Mesendoderm (in vitro differentiated cells): ENCODE measurements around the gene SDK2.

ENCODE experiments used
- DNase-seq: peaks from one replicate; pipeline ENCODE4 v3.0.0; 2013
- H2AK5ac ChIP-seq: 2 replicates; pipeline ENCODE4 v1.6.1; 2013; ENCODE audit warnings: low read length, inconsistent platforms
- H2BK120ac ChIP-seq: 2 replicates; pipeline ENCODE4 v1.6.1; 2013; ENCODE audit warnings: low read depth, mild to moderate bottlenecking, low read length, moderate library complexity, mixed read lengths
- H2BK15ac ChIP-seq: replicated peaks from 2 replicates; pipeline ENCODE4 v1.6.1; 2013; ENCODE audit warnings: low read depth, mild to moderate bottlenecking, moderate library complexity
- H2BK5ac ChIP-seq: 2 replicates; pipeline ENCODE4 v1.6.1; 2013; ENCODE audit warnings: low read length, inconsistent platforms
- H3K18ac ChIP-seq: 2 replicates; pipeline ENCODE4 v1.6.1; 2013; ENCODE audit warnings: mild to moderate bottlenecking, low read length, mixed read lengths
- H3K23ac ChIP-seq: one replicate; pipeline ENCODE4 v1.6.1; 2013; ENCODE audit warnings: low read length
- H3K27ac ChIP-seq: 2 replicates; pipeline ENCODE4 v1.5.1; 2013; ENCODE audit warnings: low read depth, mild to moderate bottlenecking, inconsistent platforms, low read length, moderate library complexity
- H3K27me3 ChIP-seq: 2 replicates; pipeline ENCODE4 v1.6.1; 2013; ENCODE audit warnings: low read length, control low read depth, mild to moderate bottlenecking, inconsistent platforms; ENCODE audit not compliant: insufficient read depth, poor library complexity
- H3K36me3 ChIP-seq: 2 replicates; pipeline ENCODE4 v1.6.1; 2013; ENCODE audit warnings: low read length, inconsistent platforms; ENCODE audit not compliant: control insufficient read depth, insufficient read depth
- H3K4ac ChIP-seq: one replicate; pipeline ENCODE4 v1.6.1; 2013; ENCODE audit warnings: low read depth, mild to moderate bottlenecking, low read length, moderate library complexity
- H3K4me1 ChIP-seq: 2 replicates; pipeline ENCODE4 v1.6.1; 2013; ENCODE audit warnings: low read depth, low read length, inconsistent platforms; ENCODE audit not compliant: control insufficient read depth
- H3K4me2 ChIP-seq: 2 replicates; pipeline ENCODE4 v1.6.1; 2013; ENCODE audit warnings: low read length
- H3K4me3 ChIP-seq: 2 replicates; pipeline ENCODE4 v1.5.1; 2013; ENCODE audit warnings: mild to moderate bottlenecking, low read length
- H3K56ac ChIP-seq: one replicate; pipeline ENCODE4 v1.6.1; 2013; ENCODE audit warnings: low read length
- H3K79me1 ChIP-seq: 2 replicates; pipeline ENCODE4 v1.6.1; 2013; ENCODE audit warnings: low read length, inconsistent platforms
- H3K79me2 ChIP-seq: 2 replicates; pipeline ENCODE4 v1.6.1; 2013; ENCODE audit warnings: mild to moderate bottlenecking, low read length; ENCODE audit not compliant: control insufficient read depth, insufficient read depth
- H3K9ac ChIP-seq: 2 replicates; pipeline ENCODE4 v1.6.1; 2013; ENCODE audit warnings: low read length, inconsistent platforms
- H4K5ac ChIP-seq: one replicate; pipeline ENCODE4 v1.6.1; 2013; ENCODE audit warnings: low read length
- H4K8ac ChIP-seq: one replicate; pipeline ENCODE4 v1.6.1; 2013; ENCODE audit warnings: low read depth, mild to moderate bottlenecking, control low read depth, low read length, moderate library complexity
- WGBS: extraction: QIAGEN DNeasy Blood & Tissue Kit; methylation state at CpG from one replicate; pipeline ENCODE4 v1.1.7; 2013; ENCODE audit warnings: low lambda C conversion rate, missing lambda C conversion rate; ENCODE audit not compliant: insufficient coverage; ENCODE audit errors: extremely low coverage; 5-methylcytosine and 5-hydroxymethylcytosine counted together

The SDK2 gene

DNA sequence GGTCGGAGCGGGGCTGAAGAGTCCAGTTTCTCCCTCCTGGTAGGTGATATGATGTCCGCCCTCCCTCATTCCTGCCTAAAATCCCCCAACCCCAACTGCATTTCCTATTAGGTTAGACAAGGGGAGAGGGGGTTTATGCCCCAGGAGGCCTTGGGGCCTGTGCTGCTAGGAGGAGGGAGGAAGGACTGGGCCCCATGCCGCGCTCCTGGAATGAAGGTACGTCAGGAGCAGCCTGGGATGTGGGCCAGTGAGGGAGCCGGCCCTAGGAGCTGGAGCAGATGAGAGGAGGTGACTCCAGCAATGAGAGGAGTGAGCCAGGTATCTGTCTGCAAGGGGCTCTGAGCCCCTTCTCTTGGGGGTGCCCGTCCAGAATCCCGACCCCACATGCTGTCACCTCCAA lies 285.6 kb downstream of the SDK2 start:
- Histone ChIP-seq H2BK5ac (no peak overlapping the region), H2AK5ac (no peak overlapping the region), H3K4me3 (no peak overlapping the region), H4K8ac (no peak overlapping the region), H3K18ac (no peak overlapping the region), H4K5ac (no peak overlapping the region), H2BK15ac (no peak overlapping the region), H3K79me1 (no peaks in the 10 kb centered on the region), H3K23ac (no peak overlapping the region), H3K4me2 (no peak overlapping the region), H3K36me3 (no peaks in the 10 kb centered on the region), H3K79me2 (no peaks in the 10 kb centered on the region), H2BK120ac (no peak overlapping the region), H3K9ac (no peak overlapping the region), H3K27me3 (no peaks in the 10 kb centered on the region), H3K56ac (peak overlapping the region; percentile 2), H3K4ac (no peak overlapping the region), H3K4me1 (peaks cover 12% of the 10 kb centered on the region), H3K27ac (no peak overlapping the region)
- no peak for DNase-seq
- WGBS, result no CpG with 5 or more reads among the region's 9 CpGs

DNA sequence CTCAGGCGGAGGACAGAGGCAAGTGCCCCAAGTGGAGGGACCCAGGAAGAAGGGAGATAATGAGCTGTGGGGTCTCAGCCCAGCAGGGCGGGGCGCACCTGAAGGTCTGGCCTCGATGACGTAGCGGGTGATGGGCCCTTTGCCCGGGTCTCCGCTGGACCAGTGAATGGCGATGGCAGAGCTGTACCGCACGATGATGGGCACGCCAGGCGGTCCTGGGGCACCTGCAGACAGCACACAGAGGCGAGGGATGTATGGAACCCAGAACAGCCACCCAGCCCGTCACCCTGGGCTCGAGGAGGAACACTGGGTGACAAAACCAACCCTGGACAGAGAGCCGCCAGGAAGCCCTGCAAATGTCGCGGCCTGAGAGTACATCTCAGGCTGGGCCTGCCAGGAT lies 286.3 kb downstream of the SDK2 start:
- no peak overlapping the region for H3K23ac ChIP-seq
- H3K4me2 ChIP-seq, result no peak overlapping the region
- no peaks in the 10 kb centered on the region for H3K79me1 ChIP-seq
- H4K8ac ChIP-seq, result no peak overlapping the region
- no peak overlapping the region for H2BK15ac ChIP-seq
- no peak overlapping the region for H3K9ac ChIP-seq
- no peak overlapping the region for H2BK120ac ChIP-seq
- H3K79me2 ChIP-seq, result no peaks in the 10 kb centered on the region
- no peaks in the 10 kb centered on the region for H3K36me3 ChIP-seq
- H4K5ac ChIP-seq, result no peak overlapping the region
- no peaks in the 10 kb centered on the region for H3K27me3 ChIP-seq
- no peak overlapping the region for H3K18ac ChIP-seq
- no peak overlapping the region for H2BK5ac ChIP-seq
- DNase-seq, result no peak
- H2AK5ac ChIP-seq, result no peak overlapping the region
- no peak overlapping the region for H3K27ac ChIP-seq
- no peak overlapping the region for H3K4me3 ChIP-seq
- no peak overlapping the region for H3K4ac ChIP-seq
- peaks cover 12% of the 10 kb centered on the region for H3K4me1 ChIP-seq
- no CpG with 5 or more reads among the region's 19 CpGs for WGBS
- no peak overlapping the region for H3K56ac ChIP-seq

DNA sequence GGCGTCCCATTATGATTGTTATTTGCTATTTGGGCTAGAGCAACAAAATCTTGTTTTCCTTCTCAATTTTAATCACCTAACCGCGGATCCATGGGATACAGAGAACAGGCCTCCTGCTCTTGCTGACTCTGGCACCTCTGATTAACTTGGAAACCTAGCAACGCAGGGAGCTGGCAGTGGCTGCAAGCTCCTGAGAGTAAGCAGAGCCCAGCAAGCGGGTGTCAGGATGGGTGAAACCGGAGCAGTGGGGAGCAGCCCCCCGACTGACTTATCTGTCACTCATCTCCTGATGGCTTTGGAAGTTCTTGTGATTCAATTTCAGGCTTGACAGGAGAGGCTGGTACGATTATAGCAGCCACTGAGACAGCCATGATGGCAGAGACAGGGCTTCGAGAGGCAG lies 286.9 kb downstream of the SDK2 start:
- no peak overlapping the region for H2BK120ac ChIP-seq
- H3K27me3 ChIP-seq, result no peaks in the 10 kb centered on the region
- H4K8ac ChIP-seq, result no peak overlapping the region
- no CpG with 5 or more reads among the region's 9 CpGs for WGBS
- H3K4me2 ChIP-seq, result no peak overlapping the region
- no peak overlapping the region for H4K5ac ChIP-seq
- no peak overlapping the region for H2BK5ac ChIP-seq
- no peak overlapping the region for H3K4ac ChIP-seq
- peaks cover 12% of the 10 kb centered on the region for H3K4me1 ChIP-seq
- no peaks in the 10 kb centered on the region for H3K79me1 ChIP-seq
- H2BK15ac ChIP-seq, result no peak overlapping the region
- H3K9ac ChIP-seq, result no peak overlapping the region
- H3K23ac ChIP-seq, result no peak overlapping the region
- H3K4me3 ChIP-seq, result no peak overlapping the region
- H3K56ac ChIP-seq, result no peak overlapping the region
- H3K27ac ChIP-seq, result no peak overlapping the region
- H2AK5ac ChIP-seq, result no peak overlapping the region
- H3K36me3 ChIP-seq, result no peaks in the 10 kb centered on the region
- no peak for DNase-seq
- H3K79me2 ChIP-seq, result no peaks in the 10 kb centered on the region
- H3K18ac ChIP-seq, result no peak overlapping the region

DNA sequence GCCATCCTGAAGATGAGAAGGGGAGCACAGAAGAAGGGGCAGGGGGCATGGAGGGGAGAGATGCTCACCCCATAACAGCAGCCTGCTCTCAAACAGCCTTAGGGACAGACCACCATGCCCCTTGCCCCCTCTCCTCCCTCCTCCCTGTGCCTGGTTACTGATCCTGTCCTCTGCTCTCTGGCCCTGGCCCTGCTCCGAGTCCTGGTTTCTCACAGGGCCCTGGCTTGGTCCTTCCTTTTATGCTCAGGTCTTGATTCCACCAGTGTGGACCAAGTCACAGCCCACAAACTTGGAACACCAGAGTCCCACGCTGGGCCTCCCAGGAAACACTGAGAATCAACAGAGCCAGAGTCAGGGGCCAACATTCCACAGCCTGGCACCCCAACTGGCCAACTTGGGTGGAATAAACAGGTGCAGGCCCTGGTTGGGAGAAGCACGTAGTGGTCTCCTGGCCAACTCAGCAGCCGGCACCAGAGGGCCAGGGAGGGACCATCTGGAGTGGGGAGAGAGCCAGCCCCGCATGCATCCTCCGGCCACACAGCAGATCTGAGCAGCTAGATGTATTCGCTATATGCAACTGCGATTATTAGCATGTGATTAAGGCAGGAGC lies 287.6 kb downstream of the SDK2 start:
- no peak for DNase-seq
- H3K18ac ChIP-seq, result no peak overlapping the region
- no peak overlapping the region for H3K4ac ChIP-seq
- no peak overlapping the region for H4K8ac ChIP-seq
- no peak overlapping the region for H3K9ac ChIP-seq
- no peaks in the 10 kb centered on the region for H3K79me2 ChIP-seq
- no peaks in the 10 kb centered on the region for H3K27me3 ChIP-seq
- H3K4me3 ChIP-seq, result no peak overlapping the region
- peaks cover 11% of the 10 kb centered on the region for H3K4me1 ChIP-seq
- no peak overlapping the region for H3K27ac ChIP-seq
- no peak overlapping the region for H4K5ac ChIP-seq
- H2BK120ac ChIP-seq, result no peak overlapping the region
- H2AK5ac ChIP-seq, result no peak overlapping the region
- H3K79me1 ChIP-seq, result no peaks in the 10 kb centered on the region
- H2BK5ac ChIP-seq, result no peak overlapping the region
- no peak overlapping the region for H3K4me2 ChIP-seq
- WGBS, result no CpG with 5 or more reads among the region's 8 CpGs
- no peak overlapping the region for H2BK15ac ChIP-seq
- H3K23ac ChIP-seq, result no peak overlapping the region
- no peak overlapping the region for H3K56ac ChIP-seq
- H3K36me3 ChIP-seq, result no peaks in the 10 kb centered on the region

DNA sequence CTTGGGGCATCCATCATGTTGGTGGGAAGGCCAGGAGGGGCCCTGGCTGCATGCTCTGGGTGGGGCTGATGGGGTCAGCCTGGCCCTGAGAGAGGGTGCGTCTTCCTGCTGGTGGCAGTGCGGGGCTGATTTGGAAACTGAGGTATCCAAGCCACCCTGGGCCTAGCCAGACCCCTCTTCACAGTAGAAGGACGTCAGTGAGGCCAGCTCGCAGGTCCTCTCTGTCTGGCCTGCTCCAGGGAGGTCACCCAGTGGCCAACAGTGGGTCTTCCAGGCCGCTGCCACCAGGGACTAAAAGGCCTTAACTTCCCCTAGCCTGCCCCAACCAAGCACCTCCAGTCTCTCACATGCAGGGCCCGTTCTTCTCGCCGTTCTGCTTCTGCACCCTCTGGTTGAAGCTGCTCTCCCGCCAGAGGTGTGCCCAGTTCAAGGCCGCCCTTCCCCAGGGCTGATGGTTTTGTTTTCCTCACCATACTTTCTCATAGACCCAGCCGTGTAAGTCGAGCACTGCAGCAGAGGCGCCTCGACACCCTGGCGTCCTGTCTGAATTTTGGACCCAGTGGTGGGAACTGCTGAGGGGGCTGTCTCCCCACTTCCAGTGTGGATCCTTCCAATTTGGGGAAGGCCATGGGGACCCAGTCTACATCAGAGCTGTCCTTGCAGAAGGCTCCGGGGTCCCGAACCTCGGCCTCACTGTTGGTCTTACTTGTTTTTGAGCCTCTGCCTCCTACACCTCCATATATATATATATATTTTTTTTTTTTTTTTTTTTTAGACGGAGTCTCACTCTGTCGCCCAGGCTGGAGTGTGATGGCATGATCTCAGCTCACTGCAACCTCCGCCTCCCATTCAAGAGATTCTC lies 289.6 kb downstream of the SDK2 start:
- no peak for DNase-seq
- Histone ChIP-seq H3K4me1 (no peaks in the 10 kb centered on the region), H3K4ac (no peak overlapping the region), H2BK5ac (no peak overlapping the region), H3K4me2 (no peak overlapping the region), H2AK5ac (peak overlapping the region; percentile 69), H3K36me3 (no peaks in the 10 kb centered on the region), H3K27ac (no peak overlapping the region), H2BK15ac (no peak overlapping the region), H3K4me3 (no peak overlapping the region), H4K5ac (no peak overlapping the region), H3K18ac (no peak overlapping the region), H3K79me2 (no peaks in the 10 kb centered on the region), H3K56ac (no peak overlapping the region), H3K23ac (no peak overlapping the region), H2BK120ac (no peak overlapping the region), H3K27me3 (no peaks in the 10 kb centered on the region), H4K8ac (no peak overlapping the region), H3K9ac (no peak overlapping the region), H3K79me1 (no peaks in the 10 kb centered on the region)
- no CpG with 5 or more reads among the region's 21 CpGs for WGBS
